A673 (cell line): ENCODE results near the gene RBM27. TPM values are rescaled to one million over a fixed set of nuclear protein-coding genes. Genes with fewer than 3 reads are reported as not detected.
"Not testable (repeated sequence)": the region's sequence is repeated elsewhere in the genome, so short reads cannot be mapped to it uniquely, and the experiment has no call there.

ENCODE experiments used
- BruUV-seq: library from RNA; stranded (reverse); fragments of 400-500 nt; replicated peaks from 2 replicates; lab custom pipeline; 2021; lab: Mats Ljungman, UMichigan
- CTCF ChIA-PET: fragments of 300-600 bp; sonication (Branson Sonifier 250); formaldehyde crosslinking; loops from one replicate; lab custom pipeline; 2022; ENCODE audit warnings: antibody characterized with exemption; lab: Charles Lee
- POLR2A ChIA-PET: fragments of 300-600 bp; sonication (Branson Sonifier 250); formaldehyde crosslinking; loops from one replicate; lab custom pipeline; 2022; ENCODE audit warnings: antibody characterized with exemption; ENCODE audit not compliant: low non-redundant PET; lab: Charles Lee
- DNase-seq: peaks from one replicate; pipeline ENCODE4 v3.0.0-alpha.2; 2015; ENCODE audit warnings: low spot score
- H3K27ac ChIP-seq: fragments of 200-600 bp; sonication (generic); 2 replicates; pipeline ENCODE4 v1.5.1; 2016; ENCODE audit warnings: mixed run types, low read depth, mild to moderate bottlenecking, mixed read lengths, antibody characterized with exemption, low read length; ENCODE audit not compliant: poor library complexity, severe bottlenecking
- H3K27me3 ChIP-seq: fragments of 200-600 bp; sonication (generic); replicated peaks from 2 replicates; pipeline ENCODE4 v1.6.1; 2017; ENCODE audit warnings: mixed run types, low read depth, mild to moderate bottlenecking, mixed read lengths, antibody characterized with exemption, low read length; ENCODE audit not compliant: insufficient read depth, poor library complexity
- H3K36me3 ChIP-seq: fragments of 200-600 bp; sonication (generic); 2 replicates; pipeline ENCODE4 v1.6.1; 2016; ENCODE audit warnings: mixed run types, mild to moderate bottlenecking, mixed read lengths, antibody characterized with exemption, low read length; ENCODE audit not compliant: insufficient read depth, poor library complexity, severe bottlenecking
- H3K4me1 ChIP-seq: fragments of 200-600 bp; sonication (generic); 2 replicates; pipeline ENCODE4 v1.6.1; 2017; ENCODE audit warnings: mixed run types, mild to moderate bottlenecking, mixed read lengths, antibody characterized with exemption, low read length; ENCODE audit not compliant: insufficient read depth, poor library complexity, severe bottlenecking
- H3K4me3 ChIP-seq: fragments of 200-600 bp; sonication (generic); 2 replicates; pipeline ENCODE4 v1.5.1; 2016; ENCODE audit warnings: low read depth, mixed run types, mild to moderate bottlenecking, mixed read lengths, low read length; ENCODE audit not compliant: poor library complexity, severe bottlenecking
- H3K9me3 ChIP-seq: fragments of 200-600 bp; sonication (generic); 2 replicates; pipeline ENCODE4 v1.6.1; 2016; ENCODE audit warnings: mixed run types, low read depth, mild to moderate bottlenecking, mixed read lengths, antibody characterized with exemption, low read length; ENCODE audit not compliant: poor library complexity, severe bottlenecking
- EZH2 ChIP-seq: fragments of 200-600 bp; sonication (generic); IDR thresholded peaks from 2 replicates; pipeline ENCODE4 v1.6.1; 2017; ENCODE audit warnings: borderline replicate concordance, low read depth, mild to moderate bottlenecking, mixed read lengths, antibody characterized with exemption, low read length; ENCODE audit not compliant: poor library complexity, severe bottlenecking
- intact Hi-C: fragments of 100-400 bp; cut with micrococcal nuclease; formaldehyde crosslinking; loops from one replicate; pipeline ENCODE4 v1.10.0; 2022; ENCODE audit not compliant: unreplicated experiment
- total RNA-seq: library from RNA; stranded (reverse); gene quantifications from 2 replicates; pipeline ENCODE4 v1.2.3, GENCODE V29; 2021
- TF ChIP-seq, protein P1 (sequence below): fragments of 300-800, 200-600 bp; sonication (generic); conservative IDR thresholded peaks from 2 replicates; pipeline ENCODE4 v1.5.1; 2017; ENCODE audit warnings: low read depth, mild to moderate bottlenecking, antibody characterized with exemption, low read length, moderate library complexity, mixed read lengths

Gene RBM27
- total RNA-seq, 1 experiment from 2014 or later, result 33.3 TPM

DNA sequence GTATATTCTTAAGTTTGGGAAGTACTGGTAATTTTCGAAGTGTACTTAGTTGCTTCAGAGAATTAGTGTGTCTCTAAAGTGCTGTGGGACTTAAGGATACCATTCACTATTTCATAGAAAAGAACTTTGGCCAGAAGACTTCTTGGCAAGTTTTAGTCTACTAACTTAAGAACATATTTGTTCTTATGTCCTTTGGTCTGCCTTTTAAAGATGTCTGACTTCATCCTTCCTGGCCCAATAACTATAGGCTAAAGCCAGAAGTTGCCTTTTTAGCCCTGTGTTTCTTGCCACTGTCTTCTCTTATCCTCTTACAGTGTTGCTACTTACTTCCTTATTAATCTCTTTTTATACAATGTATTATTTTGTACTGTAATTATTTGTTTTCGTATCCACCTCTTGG is 6.3 kb downstream of the RBM27 start:
- Histone ChIP-seq H3K27ac (no peak overlapping the region), H3K27me3 (no peaks in the 10 kb centered on the region), H3K4me3 (no peak overlapping the region), H3K36me3 (no peaks in the 10 kb centered on the region), H3K9me3 (no peaks in the 10 kb centered on the region), H3K4me1 (peaks cover 13% of the 10 kb centered on the region)
- DNase-seq, result no peak
- no TSS peak for BruUV-seq
- POLR2A ChIA-PET, result no interaction called here
- TF ChIP-seq EZH2, result no peak
- TF ChIP-seq, protein P1, sequence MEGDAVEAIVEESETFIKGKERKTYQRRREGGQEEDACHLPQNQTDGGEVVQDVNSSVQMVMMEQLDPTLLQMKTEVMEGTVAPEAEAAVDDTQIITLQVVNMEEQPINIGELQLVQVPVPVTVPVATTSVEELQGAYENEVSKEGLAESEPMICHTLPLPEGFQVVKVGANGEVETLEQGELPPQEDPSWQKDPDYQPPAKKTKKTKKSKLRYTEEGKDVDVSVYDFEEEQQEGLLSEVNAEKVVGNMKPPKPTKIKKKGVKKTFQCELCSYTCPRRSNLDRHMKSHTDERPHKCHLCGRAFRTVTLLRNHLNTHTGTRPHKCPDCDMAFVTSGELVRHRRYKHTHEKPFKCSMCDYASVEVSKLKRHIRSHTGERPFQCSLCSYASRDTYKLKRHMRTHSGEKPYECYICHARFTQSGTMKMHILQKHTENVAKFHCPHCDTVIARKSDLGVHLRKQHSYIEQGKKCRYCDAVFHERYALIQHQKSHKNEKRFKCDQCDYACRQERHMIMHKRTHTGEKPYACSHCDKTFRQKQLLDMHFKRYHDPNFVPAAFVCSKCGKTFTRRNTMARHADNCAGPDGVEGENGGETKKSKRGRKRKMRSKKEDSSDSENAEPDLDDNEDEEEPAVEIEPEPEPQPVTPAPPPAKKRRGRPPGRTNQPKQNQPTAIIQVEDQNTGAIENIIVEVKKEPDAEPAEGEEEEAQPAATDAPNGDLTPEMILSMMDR, result no peak
- CTCF ChIA-PET, result no interaction called here
- intact Hi-C loops, result no loop called here

DNA sequence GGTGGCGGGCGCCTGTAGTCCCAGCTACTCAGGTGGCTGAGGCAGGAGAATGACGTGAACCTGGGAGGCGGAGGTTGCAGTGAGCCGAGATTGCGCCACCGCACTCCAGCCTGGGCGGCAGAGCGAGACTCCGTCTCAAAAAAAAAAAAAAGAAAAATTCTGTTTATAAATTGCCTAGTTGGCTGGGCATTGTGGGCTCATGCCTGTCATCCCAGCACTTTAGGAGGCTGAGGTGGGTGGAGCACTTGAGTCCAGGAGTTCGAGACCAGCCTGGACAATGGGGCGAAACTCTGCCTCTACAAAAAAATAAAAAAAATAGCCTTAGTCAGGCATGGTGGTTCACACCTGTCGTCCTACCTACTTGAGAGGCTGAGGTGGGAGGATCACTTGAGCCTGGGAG is 7.4 kb downstream of the RBM27 start:
- H3K9me3 ChIP-seq, intact Hi-C loops, DNase-seq, H3K27me3 ChIP-seq, H3K27ac ChIP-seq, H3K36me3 ChIP-seq, POLR2A ChIA-PET, BruUV-seq, H3K4me3 ChIP-seq, CTCF ChIA-PET: not testable (repeated sequence)
- peaks cover 13% of the 10 kb centered on the region for H3K4me1 ChIP-seq

DNA sequence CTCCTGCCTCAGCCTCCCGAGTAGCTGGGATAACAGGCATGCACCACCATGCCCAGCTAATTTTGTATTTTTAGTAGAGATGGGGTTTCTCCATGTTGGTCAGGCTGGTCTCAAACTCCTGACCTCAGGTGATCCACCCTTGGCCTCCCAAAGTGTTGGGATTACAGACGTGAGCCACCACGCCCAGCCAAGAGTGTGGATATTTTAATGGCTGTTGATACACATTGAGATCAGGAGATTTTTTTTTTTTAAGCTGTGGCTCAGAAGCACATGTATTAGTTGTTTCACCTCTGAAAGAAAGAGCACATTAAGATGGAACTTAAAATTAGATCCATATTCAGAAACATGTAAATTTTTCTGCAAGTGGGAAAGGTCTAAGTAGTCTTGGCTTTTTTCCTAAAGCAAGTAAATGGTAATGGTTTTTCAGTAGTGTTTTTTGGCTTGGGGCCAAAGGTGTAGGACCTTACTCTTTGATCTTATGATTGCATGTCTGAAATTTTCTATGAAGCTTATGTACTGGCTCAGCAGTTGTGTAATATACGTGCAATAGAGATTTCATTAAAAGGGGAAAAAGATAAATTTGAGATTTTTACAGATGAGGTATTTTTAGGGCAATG is 9.9 kb downstream of the RBM27 start:
- TSS peak; percentile 1 for BruUV-seq
- TF ChIP-seq EZH2, result no peak
- TF ChIP-seq, protein P1, result no peak
- Histone ChIP-seq H3K4me1 (peaks cover 13% of the 10 kb centered on the region), H3K9me3 (no peaks in the 10 kb centered on the region), H3K27ac (no peak overlapping the region), H3K4me3 (no peak overlapping the region), H3K36me3 (no peaks in the 10 kb centered on the region), H3K27me3 (no peaks in the 10 kb centered on the region)
- POLR2A ChIA-PET, result no interaction called here
- intact Hi-C loops, result no loop called here
- peak; percentile 29 for DNase-seq
- CTCF ChIA-PET, result interaction anchor here (0.6 kb wide), 1 partner anchor 82 kb away, joined by 6 read pairs; no protein-coding TSS in a partner anchor

DNA sequence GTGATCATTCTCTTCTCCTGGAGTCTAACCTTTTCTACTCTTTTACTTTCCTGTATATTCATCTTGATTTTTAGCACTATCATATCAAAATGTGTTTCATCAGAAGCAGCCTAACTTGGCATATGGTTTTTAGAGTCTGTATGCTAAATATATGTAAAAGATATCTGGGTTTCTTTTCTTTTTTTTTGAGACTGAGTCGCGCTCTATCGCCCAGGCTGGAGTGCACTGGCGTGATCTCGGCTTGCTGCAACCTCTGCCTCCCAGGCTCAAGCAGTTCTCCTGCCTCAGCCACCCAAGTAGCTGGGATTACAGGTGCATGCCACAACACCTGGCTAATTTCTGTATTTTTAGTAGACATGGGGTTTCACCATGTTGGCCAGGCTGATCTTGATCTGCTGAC is 11.5 kb downstream of the RBM27 start:
- CTCF ChIA-PET, intact Hi-C loops, H3K27ac ChIP-seq, H3K27me3 ChIP-seq, DNase-seq, H3K9me3 ChIP-seq, H3K36me3 ChIP-seq, BruUV-seq, H3K4me3 ChIP-seq, POLR2A ChIA-PET: not testable (repeated sequence)
- peaks cover 13% of the 10 kb centered on the region for H3K4me1 ChIP-seq
